Peyer's patch (tissue), 4 donors: ENCODE measurements around the gene STK32C.

Experiments used
- CTCF ChIP-seq, 6 experiments: fragments of 450-650 bp in 4 of 6; fragments of 200-600 bp in 2 of 6; sonication (generic) in 1 of 6; IDR thresholded peaks; one replicate each; pipeline ENCODE4 v1.5.1; 2017 to 2019; ENCODE audit warnings: antibody characterized with exemption in 6 of 6, mild to moderate bottlenecking in 3 of 6, moderate library complexity in 1 of 6
- POLR2A ChIP-seq, 2 donors: fragments of 450-650 bp; IDR thresholded peaks; one replicate each; pipeline ENCODE4 v1.5.1; 2017; ENCODE audit warnings: antibody characterized with exemption in 2 of 2, mild to moderate bottlenecking in 2 of 2, moderate library complexity in 2 of 2

- TF ChIP-seq CTCF (IDR thresholded peaks at IDR 0.05) (no peak), POLR2A (IDR thresholded peaks at IDR 0.05) (no peak)
These were observed 42.6 kb upstream of the STK32C start for GRCh38 chr10:132350391-132350790.
